NCI-H2171 treated with DMSO at 0.1 percent for 48 hours (cell line): ENCODE data around the gene RNF187.
"Not testable (repeated sequence)": the region's sequence is repeated elsewhere in the genome, so short reads cannot be mapped to it uniquely, and the experiment has no call there.

Source experiments
- DNase-seq: peaks from one replicate; lab custom pipeline; 2025; lab: John Stamatoyannopoulos, UW

RNF187 gene

DNA sequence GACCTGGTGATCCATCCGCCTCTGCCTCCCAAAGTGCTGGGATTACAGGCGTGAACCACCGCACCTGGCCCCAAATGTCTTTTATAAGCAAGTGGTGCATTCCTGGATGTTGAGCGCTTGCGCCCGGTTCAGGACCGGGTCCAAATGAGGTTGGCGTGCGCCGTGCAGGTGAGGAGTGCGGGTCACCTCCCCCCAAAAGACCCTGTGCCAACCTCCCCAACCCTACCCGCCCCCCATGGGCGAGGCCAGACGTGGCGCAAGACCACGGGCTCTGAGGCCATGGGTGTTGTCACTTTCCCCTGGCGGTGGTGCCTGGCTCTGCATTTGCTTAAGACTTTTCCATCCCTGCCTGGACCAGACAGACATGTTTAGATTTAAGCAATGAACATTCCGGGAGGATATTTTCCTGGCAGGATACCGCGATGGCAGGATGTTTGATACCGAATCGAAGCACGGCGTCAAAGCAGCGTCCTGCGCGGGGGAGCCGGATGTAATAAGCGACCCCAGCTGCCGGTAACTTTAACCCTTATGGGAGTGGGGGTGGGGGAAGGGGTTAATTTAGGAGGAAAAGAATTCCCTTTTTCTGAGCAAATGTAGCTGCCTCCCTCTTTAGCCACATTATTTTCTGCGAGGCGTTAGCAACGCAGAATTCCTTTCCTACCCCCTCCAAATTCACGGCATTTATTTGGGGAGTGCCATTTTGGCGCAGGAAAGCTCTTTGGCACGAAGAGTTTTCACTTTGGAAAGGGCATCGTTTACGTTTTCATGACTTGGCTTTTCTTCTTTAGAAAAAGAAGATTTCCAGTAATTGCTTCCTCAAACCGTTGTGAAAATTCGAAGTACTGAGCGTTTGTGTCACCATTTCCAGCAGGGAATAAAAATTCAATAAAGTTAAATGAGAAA lies 27.8 kb upstream of the RNF187 start:
- peak; percentile 78 for DNase-seq

DNA sequence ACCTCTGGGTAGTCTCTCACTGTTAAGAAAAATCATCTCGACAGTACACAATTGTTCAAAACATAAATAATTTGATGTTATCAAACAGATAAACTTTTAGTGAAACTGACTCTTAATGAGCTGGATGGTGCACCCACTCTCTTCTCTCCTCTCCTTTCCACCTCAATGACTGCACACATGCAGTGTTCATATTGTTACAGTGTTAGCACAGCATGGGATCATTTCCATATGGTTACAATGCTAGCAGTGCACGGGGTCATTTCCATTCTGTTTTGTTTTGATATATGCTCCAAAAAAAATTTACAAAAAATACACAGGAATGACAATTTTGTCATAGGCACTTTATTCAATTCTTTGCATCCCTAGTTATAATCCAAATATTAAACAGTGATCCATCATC lies 26.4 kb upstream of the RNF187 start:
- peak; percentile 53 for DNase-seq

DNA sequence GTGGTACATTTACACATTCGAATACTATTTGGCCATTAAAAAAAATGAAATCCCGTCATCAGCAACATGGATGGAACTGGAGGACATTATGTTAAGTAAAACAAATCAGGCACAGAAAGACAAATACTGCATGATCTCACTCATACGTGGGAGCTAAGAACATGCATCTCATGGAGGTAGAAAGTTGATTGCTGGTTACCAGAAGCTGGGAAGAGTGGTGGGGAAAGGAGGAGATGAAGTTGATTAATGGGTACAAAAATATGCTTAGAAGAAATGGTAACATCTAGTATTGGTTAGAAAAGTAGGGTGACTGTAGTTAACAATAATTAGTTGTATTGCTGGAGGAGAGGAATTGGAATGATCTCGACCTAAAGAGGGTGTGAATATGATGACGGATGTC lies 24.6 kb upstream of the RNF187 start:
- DNase-seq, result no peak

DNA sequence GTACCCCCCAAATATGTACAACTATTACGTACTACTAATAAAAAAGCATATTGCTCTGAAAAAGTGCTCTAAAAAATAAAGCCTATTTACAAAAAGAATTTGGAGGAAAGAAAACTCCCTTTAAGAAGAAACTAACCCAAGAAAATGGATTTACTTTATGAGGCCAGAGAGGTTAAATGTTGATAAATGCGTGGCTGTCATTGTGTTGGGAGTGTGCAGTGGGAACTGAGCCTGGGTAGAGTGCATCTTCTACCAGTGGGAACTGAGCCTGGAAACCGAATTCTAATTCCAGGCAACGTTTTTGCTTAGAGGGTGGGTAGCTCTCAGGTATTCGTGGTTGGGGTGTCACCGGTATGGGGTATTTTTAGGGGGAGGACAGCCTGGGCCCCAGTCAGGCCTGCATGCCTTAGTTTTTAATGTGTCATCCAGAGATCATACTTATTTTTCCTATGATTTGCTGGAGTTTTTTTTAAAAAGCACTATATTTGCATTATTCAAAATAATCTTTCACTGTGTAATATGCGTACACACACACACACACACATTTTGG lies 24.1 kb upstream of the RNF187 start:
- DNase-seq, result no peak

DNA sequence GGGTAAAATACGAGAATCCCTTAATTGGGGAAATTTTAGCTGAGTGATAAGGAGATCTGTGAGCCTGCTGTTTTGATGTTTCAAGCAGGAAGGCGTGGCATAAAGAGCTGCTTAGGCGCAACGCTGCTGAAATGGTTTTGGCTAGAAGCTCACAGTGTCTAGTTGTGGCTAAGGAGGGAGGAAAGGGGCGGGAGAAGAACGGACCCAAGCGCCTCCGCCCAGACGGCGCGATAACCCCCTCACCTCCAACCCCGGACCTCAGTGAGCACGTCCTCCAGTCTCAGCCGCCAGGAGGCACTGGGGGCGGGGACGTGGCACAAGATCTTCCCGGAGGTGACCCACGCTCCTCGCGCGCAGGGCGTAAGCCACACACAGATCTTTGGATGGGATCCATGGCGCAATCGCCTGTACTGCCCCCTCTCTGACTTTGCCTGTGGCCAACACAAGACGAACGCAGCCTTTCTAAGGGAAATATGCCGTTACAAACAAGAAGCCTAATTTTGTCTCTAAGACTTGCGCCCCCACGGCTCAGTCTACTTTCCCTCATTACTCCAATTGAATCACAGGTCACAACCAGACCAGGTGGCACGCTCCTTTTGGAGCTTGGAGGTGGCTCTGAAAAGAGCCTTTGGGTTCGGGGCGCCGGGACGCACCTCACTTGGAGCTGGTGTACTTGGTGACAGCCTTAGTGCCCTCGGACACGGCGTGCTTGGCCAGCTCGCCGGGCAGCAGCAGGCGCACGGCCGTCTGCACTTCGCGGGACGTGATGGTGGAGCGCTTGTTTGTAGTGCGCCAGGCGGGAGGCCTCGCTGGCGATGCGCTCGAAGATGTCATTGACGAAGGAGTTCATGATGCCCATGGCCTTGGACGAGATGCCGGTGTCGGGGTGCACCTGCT lies 23.4 kb upstream of the RNF187 start:
- peak; percentile 75 for DNase-seq

DNA sequence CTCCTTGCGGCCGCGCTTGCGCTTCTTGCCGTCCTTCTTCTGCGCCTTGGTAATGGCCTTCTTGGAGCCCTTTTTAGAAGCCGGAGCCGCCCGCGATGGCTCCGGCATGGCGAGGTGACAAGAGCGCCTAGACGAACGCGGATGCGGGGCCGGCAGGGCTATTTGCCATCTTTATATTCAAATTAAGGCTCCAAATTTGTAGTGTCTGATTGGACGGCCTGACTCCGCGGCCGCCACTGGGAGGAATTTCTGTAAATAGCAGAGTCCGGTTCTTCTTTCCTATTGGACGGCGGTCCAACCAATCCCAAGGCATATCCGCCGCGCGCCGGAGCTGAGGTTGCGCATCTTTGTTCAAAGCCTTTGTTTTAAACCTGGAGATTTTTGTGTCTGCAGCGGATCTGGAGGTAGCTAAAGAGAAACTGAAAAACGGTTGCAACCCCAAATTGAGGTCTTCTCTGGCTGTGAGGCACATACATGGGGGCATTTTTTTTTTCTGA lies 22.6 kb upstream of the RNF187 start:
- peak; percentile 97 for DNase-seq

GRCh38 chr1:228465141-228465540 lies 22.0 kb upstream of the RNF187 start:
- DNase-seq, result no peak

GRCh38 chr1:228465571-228466146 lies 21.5 kb upstream of the RNF187 start:
- no peak for DNase-seq

DNA sequence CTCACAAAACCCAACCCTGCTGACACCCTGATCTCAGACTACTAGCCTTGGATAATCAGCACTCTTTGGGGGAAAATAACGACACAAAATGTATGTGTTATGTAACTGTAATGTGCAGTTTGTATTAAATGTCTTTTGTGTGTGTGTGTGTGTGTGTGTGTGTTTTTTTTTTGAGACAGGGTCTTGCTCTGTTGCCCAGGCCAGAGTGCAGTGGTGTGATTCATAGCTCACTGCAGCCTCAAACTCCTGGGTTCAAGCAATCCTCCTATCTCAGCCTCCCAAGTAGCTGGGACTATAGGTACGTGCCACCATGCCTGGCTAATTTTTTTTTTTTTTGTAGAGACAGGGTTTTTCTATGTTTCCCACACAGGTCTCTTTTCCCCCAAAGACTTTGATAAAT lies 19.0 kb upstream of the RNF187 start:
- DNase-seq, result not testable (repeated sequence)

DNA sequence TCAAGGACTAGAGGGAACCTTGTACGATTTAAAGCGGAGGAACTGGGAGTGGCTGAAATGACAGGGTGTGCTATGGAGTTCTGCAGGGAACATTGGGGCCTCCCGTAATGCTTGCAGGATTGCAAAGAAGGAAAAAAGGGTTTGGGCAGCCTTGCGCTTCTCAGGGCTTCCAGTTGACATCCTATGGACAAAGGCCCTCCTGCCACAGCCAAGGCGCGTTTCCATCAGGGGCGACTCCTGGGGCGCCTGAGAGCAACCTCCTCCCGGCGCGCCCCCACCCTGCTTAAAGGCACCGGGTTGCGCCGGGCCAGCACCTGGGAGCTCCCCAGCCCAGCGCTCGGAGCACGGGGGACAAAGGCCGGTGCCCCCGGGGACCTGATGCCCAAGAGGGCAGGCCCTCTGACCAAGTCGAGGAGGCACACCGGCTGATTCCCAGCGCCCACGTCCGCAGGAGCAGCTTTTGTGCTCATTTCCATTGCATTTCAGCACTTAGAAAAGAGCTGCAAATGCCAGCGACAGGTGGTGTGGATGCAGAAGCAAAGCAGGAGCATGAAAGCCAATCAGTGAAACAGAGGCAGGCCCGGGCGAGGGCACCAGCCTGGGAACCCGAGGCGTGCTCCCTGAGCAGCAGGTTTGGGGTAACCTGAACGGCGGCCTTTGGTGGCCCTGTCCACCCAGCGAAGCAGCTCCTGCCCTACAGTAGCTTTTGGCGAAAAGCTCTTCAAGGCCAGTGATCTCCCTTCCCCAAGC lies 17.6 kb upstream of the RNF187 start:
- DNase-seq, result no peak

- no peak for DNase-seq
Observed at GRCh38 chr1:228471154-228471761, 15.9 kb upstream of the RNF187 start.

- DNase-seq, result no peak
Observed at GRCh38 chr1:228471762-228472398, 15.3 kb upstream of the RNF187 start.

GRCh38 chr1:228472655-228473054 lies 14.5 kb upstream of the RNF187 start:
- DNase-seq, result no peak

DNA sequence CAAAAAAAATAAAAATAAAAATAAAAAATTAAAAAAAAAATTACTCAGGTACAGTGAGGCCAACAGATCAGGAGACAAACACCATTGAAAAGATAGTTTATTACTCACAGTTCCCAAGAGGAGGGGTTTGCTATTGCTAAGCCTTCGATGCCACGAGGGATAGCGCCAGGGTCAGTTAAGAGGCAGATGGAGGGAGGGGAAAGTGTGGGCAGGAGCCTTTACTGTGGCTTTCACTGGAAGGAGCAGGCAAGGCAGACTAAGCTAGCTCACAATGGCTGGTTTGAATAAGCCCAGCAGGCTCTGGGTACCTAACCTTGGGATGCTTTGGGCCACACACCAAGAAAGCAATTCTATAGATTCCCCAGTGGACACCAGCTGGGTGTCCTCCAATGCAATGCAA lies 12.7 kb upstream of the RNF187 start:
- DNase-seq, result no peak

GRCh38 chr1:228475812-228476211 lies 11.4 kb upstream of the RNF187 start:
- DNase-seq, result no peak

DNA sequence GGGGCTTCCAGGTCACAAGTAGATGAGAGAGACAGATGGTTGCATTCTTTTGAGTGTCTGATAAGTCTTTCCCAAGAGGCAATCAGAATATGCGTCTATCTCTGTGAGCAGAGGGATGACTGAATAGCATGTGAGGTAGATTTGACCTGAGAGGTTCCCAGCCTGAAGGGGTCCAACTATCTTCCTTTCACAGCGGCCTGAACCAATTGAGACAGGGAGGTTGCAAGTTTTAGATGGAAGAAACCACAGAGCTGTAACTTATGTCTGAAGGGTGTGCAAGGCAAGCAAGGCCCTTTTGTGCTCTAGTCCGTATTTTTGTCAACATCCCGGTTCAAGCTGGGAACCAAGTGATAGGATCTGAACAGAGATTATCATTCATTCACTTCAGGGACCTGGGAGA lies 9.9 kb upstream of the RNF187 start:
- DNase-seq, result no peak

GRCh38 chr1:228478326-228478725 lies 8.9 kb upstream of the RNF187 start:
- no peak for DNase-seq

- DNase-seq, result no peak
Observed at GRCh38 chr1:228478912-228479711, 8.1 kb upstream of the RNF187 start.

- DNase-seq, result no peak
Observed at GRCh38 chr1:228483789-228484188, 3.4 kb upstream of the RNF187 start.
